Esophagus muscularis mucosa (tissue), 3 donors: ENCODE measurements around the gene ZNF621.

Experiments
- CTCF ChIP-seq, 3 experiments: fragments of 200-600 bp in 2 of 3; fragments of 450-650 bp in 1 of 3; sonication (generic) in 2 of 3; IDR thresholded peaks; one replicate each; pipeline ENCODE4 v1.5.1; 2017 to 2019; ENCODE audit warnings: antibody characterized with exemption in 3 of 3, mild to moderate bottlenecking in 2 of 3, moderate library complexity in 1 of 3
- POLR2A ChIP-seq: fragments of 450-650 bp; IDR thresholded peaks from one replicate; pipeline ENCODE4 v1.6.1; 2017; ENCODE audit warnings: antibody characterized with exemption, moderate library complexity, mild to moderate bottlenecking, low read depth
- POLR2AphosphoS5 ChIP-seq, 2 donors: sonication (generic); formaldehyde crosslinking; IDR thresholded peaks; one replicate each; pipeline ENCODE4 v1.6.1; 2017; ENCODE audit warnings: antibody characterized with exemption in 2 of 2

- TF ChIP-seq CTCF (IDR thresholded peaks at IDR 0.05) = no peak
- TF ChIP-seq POLR2AphosphoS5 (IDR thresholded peaks at IDR 0.05) = no peak
- TF ChIP-seq POLR2A = no peak
Observed at GRCh38 chr3:40477666-40478065, 47.1 kb upstream of the ZNF621 start.
